Gastrocnemius medialis (tissue), 4 donors: ENCODE data around the gene SKI. TPM values are rescaled to one million over a fixed set of nuclear protein-coding genes. Genes with fewer than 3 reads are reported as not detected.
A peak's percentile ranks its signal among the peaks of the same experiment; 100 is the strongest.

ENCODE experiments used
- ATAC-seq, 2 donors: fragments of 150-250 bp; one replicate each; pipeline ENCODE4 v1.9.1; 2016
- DNase-seq, 2 donors: peaks; one replicate each; pipeline ENCODE4 v3.0.0-alpha.2; 2019
- H3K27ac ChIP-seq, 4 donors: fragments of 200-600 bp; sonication (generic); 1 replicate in 1 of 4; 2 replicates in 3 of 4; pipeline ENCODE4 v1.5.1; 2016 to 2018; ENCODE audit warnings: mild to moderate bottlenecking in 2 of 4, moderate library complexity in 1 of 4
- H3K27me3 ChIP-seq, 3 donors: fragments of 200-600 bp; sonication (generic) in 2 of 3; 1 replicate in 1 of 3; 2 replicates in 2 of 3; pipeline versions ENCODE4 v1.5.1 to v1.6.0; 2016 to 2019; ENCODE audit warnings: mild to moderate bottlenecking in 1 of 3, moderate library complexity in 1 of 3
- H3K36me3 ChIP-seq, 2 donors: fragments of 200-600 bp; sonication (generic) in 1 of 2; one replicate each; pipeline ENCODE4 v1.5.1; 2017 to 2018
- H3K4me1 ChIP-seq, 2 donors: fragments of 200-600 bp; sonication (generic) in 1 of 2; one replicate each; pipeline ENCODE4 v1.5.1; 2016 to 2017; ENCODE audit warnings: mild to moderate bottlenecking in 2 of 2
- H3K4me3 ChIP-seq, 4 donors: fragments of 200-600 bp; sonication (generic) in 3 of 4; 1 replicate in 1 of 4; 2 replicates in 3 of 4; pipeline ENCODE4 v1.5.1; 2016 to 2019; ENCODE audit warnings: mild to moderate bottlenecking in 2 of 4
- H3K9me3 ChIP-seq, 3 donors: fragments of 200-600 bp; sonication (generic) in 2 of 3; 1 replicate in 1 of 3; 2 replicates in 2 of 3; pipeline ENCODE4 v1.5.1; 2016 to 2019
- POLR2A ChIP-seq, 2 donors: fragments of 450-650 bp; IDR thresholded peaks; one replicate each; pipeline ENCODE4 v1.6.1; 2017; ENCODE audit warnings: antibody characterized with exemption in 2 of 2, mild to moderate bottlenecking in 2 of 2, moderate library complexity in 2 of 2
- in situ Hi-C, 4 donors: fragments of 200-750 bp; cut with MboI; loops; one replicate each; pipeline versions ENCODE4 v1.15.0 to v1.8.0; 2017; ENCODE audit warnings: low sequenced_read_pairs in 4 of 4
- intact Hi-C: fragments of 100-400 bp; cut with DNase I; formaldehyde crosslinking; loops from one replicate; pipeline ENCODE4 v1.15.1; 2023; ENCODE audit warnings: low total_unique reads
- total RNA-seq, 4 donors: library from RNA; depleted of rRNA; stranded (reverse); fragments of >200 nt; gene quantifications; one replicate each; pipeline versions ENCODE4 v1.1.0 to v1.2.3, GENCODE V29; 2016
- TF ChIP-seq, protein P1 (sequence below), 5 experiments: fragments of 450-650 bp in 3 of 5; fragments of 200-600 bp in 2 of 5; sonication (generic) in 2 of 5; IDR thresholded peaks in 4 of 5; conservative IDR thresholded peaks in 1 of 5; 1 replicate in 4 of 5; 2 replicates in 1 of 5; pipeline ENCODE4 v1.5.1; 2016 to 2019; ENCODE audit warnings: antibody characterized with exemption in 5 of 5, mild to moderate bottlenecking in 3 of 5, moderate library complexity in 3 of 5

The SKI gene
- total RNA-seq, 4 donors from 2014 or later: 7.8 to 32.2 (median 22.4) TPM

DNA sequence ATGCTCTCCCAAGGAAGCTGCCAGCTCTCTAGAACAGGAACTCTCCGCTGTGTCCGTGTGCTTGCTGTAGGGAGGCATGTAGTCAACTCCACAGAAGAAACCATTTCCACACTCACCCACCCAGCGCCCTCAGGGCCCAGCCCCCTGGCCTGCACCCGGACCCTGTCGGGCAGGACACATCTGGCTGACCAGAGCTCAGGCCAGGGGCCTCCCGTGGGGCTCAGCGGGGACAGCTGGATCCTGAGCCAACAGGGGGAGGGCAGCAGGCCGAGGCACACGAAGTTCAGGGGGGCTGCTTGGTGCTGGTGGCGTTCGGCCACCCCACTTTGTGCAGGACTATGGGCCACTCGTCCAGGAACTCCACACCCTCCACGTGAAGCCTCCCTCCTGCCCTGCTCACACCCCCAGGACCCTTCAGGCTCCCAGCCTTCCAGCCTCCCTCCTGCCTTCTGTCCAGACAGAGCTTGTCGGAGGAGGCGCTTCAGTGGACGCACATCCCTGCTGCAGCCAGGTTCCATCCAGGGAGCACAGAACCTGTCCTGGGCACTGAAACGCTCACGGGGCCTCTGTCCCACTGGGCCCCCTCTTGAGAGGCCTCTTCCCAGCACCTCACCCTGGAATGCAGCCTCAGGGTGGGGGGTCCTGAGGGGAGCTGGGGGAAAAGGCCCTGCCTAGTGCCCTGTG lies 18.6 kb upstream of the SKI start:
- Histone ChIP-seq H3K27ac (peak overlapping the region; percentile 16 to 73 (median 36)), H3K4me3 (no peak overlapping the region), H3K27me3 (no peaks in the 10 kb centered on the region), H3K4me1 (peaks cover 22 to 50% of the 10 kb centered on the region in 2 donors), H3K36me3 (no peaks in the 10 kb centered on the region), H3K9me3 (no peaks in the 10 kb centered on the region)
- no peak for DNase-seq
- in situ Hi-C loops (loop anchor here in 2 of 4 donors (25.0 kb wide), 2 partner anchors 103 to 328 kb away; partner anchors contain the start of genes HES5 (in 1 of the 2) and PANK4 (in 1 of the 2)), intact Hi-C loops (loop anchor here (5.0 kb wide), 1 partner anchor 103 kb away; no protein-coding TSS in a partner anchor)
- ATAC-seq: no peak
- TF ChIP-seq, protein P1, sequence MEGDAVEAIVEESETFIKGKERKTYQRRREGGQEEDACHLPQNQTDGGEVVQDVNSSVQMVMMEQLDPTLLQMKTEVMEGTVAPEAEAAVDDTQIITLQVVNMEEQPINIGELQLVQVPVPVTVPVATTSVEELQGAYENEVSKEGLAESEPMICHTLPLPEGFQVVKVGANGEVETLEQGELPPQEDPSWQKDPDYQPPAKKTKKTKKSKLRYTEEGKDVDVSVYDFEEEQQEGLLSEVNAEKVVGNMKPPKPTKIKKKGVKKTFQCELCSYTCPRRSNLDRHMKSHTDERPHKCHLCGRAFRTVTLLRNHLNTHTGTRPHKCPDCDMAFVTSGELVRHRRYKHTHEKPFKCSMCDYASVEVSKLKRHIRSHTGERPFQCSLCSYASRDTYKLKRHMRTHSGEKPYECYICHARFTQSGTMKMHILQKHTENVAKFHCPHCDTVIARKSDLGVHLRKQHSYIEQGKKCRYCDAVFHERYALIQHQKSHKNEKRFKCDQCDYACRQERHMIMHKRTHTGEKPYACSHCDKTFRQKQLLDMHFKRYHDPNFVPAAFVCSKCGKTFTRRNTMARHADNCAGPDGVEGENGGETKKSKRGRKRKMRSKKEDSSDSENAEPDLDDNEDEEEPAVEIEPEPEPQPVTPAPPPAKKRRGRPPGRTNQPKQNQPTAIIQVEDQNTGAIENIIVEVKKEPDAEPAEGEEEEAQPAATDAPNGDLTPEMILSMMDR (IDR thresholded peaks at IDR 0.05 in 4 of 5, conservative IDR thresholded peaks at IDR 0.05 in 1 of 5): no peak
- no peak for TF ChIP-seq POLR2A (IDR thresholded peaks at IDR 0.05)

DNA sequence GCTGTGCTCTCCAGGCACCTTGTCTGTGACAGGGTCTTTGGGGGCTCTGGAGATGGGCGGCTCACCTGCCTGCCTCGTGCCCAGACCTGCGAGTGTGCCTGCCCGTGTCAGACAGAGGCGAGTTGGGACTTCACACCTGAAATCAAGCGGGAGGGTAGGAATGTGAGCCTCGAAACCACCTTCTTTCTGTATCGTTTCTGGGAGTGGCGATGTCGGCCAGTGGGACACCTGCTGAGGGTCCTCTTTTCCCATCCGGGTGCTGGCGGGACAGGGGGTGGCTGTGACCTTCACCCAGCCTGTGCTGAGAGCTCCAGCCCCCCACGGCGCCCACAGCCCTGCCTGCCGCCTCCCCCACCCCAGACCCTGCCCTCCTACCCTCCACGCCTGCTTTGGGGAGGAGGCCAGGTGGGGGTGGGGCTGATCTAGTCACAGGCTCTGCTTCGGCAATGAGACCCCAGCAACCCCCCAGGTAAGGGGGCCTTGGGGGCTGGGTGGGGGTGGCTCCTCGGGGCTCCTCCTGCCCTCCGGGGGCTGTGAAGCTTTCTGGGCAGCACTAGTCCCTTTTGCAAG lies 17.9 kb upstream of the SKI start:
- Histone ChIP-seq H3K4me1 (peaks cover 26 to 56% of the 10 kb centered on the region in 2 donors), H3K36me3 (no peaks in the 10 kb centered on the region), H3K9me3 (no peaks in the 10 kb centered on the region), H3K27me3 (no peaks in the 10 kb centered on the region), H3K4me3 (no peak overlapping the region), H3K27ac (peak overlapping the region in 2 of 4 donors; percentile 16 to 39)
- intact Hi-C loops (loop anchor here (5.0 kb wide), 1 partner anchor 102 kb away; no protein-coding TSS in a partner anchor), in situ Hi-C loops (loop anchor here in 2 of 4 donors (25.0 kb wide), 2 partner anchors 102 to 327 kb away; partner anchors contain the start of genes HES5 (in 1 of the 2) and PANK4 (in 1 of the 2))
- TF ChIP-seq, protein P1 (IDR thresholded peaks at IDR 0.05 in 4 of 5, conservative IDR thresholded peaks at IDR 0.05 in 1 of 5): no peak
- no peak for TF ChIP-seq POLR2A (IDR thresholded peaks at IDR 0.05)
- no peak for DNase-seq
- ATAC-seq: no peak

DNA sequence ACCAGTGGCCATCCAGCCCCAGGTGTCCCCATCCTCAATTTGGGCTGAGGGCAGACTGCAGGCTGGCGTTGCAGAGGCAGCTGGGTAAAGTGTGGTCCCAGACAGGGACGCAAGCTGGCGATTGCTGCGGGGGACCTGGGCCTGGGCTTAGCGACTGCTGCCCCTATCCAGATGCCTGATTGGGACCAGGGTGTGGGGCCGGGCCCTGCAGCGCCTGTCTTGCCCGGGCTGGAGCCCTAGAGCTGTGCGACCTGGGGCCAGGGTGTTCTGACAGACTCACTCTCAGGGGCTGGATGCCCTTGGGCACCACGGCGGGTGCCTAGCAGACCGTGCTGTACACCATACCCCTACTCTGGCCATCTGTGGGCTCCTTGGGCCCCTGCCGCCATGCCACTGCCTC lies 17.3 kb upstream of the SKI start:
- Histone ChIP-seq H3K4me1 (peaks cover 21 to 51% of the 10 kb centered on the region in 2 donors), H3K27ac (no peak overlapping the region), H3K9me3 (no peaks in the 10 kb centered on the region), H3K36me3 (no peaks in the 10 kb centered on the region), H3K4me3 (no peak overlapping the region), H3K27me3 (no peaks in the 10 kb centered on the region)
- no peak for ATAC-seq
- in situ Hi-C loops: loop anchor here in 2 of 4 donors (25.0 kb wide), 2 partner anchors 102 to 327 kb away; partner anchors contain the start of genes HES5 (in 1 of the 2) and PANK4 (in 1 of the 2)
- intact Hi-C loops: loop anchor here (5.0 kb wide), 1 partner anchor 102 kb away; no protein-coding TSS in a partner anchor
- TF ChIP-seq POLR2A (IDR thresholded peaks at IDR 0.05): no peak
- TF ChIP-seq, protein P1 (IDR thresholded peaks at IDR 0.05 in 4 of 5, conservative IDR thresholded peaks at IDR 0.05 in 1 of 5): no peak
- no peak for DNase-seq

DNA sequence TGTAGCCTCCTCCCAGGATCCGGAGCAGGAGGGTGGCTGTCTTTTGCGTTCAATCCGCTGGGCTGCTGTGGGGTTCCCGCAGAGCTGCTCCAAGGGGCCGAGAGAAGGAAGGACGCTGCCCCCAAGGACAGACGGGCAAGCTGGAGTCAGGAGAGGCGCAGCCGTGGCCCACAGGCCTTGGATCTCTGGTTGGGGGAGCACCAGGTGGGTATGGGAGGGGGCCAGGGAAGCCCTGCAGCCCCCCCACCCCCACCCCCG lies 15.9 kb upstream of the SKI start:
- TF ChIP-seq POLR2A (IDR thresholded peaks at IDR 0.05): no peak
- TF ChIP-seq, protein P1 (IDR thresholded peaks at IDR 0.05 in 4 of 5, conservative IDR thresholded peaks at IDR 0.05 in 1 of 5): no peak
- DNase-seq (no peak), ATAC-seq (peak in 1 of 2 donors; percentile 1)
- intact Hi-C loops: loop anchor here (5.0 kb wide), 1 partner anchor 100 kb away; no protein-coding TSS in a partner anchor
- peaks cover 19 to 46% of the 10 kb centered on the region in 2 donors for H3K4me1 ChIP-seq
- no peaks in the 10 kb centered on the region for H3K27me3 ChIP-seq
- peak overlapping the region; percentile 67 to 91 (median 86) for H3K27ac ChIP-seq
- no peaks in the 10 kb centered on the region for H3K9me3 ChIP-seq
- peak overlapping the region; percentile 16 to 45 (median 36) for H3K4me3 ChIP-seq
- in situ Hi-C loops: loop anchor here in 2 of 4 donors (25.0 kb wide), 2 partner anchors 100 to 325 kb away; partner anchors contain the start of genes HES5 (in 1 of the 2) and PANK4 (in 1 of the 2)
- H3K36me3 ChIP-seq: no peaks in the 10 kb centered on the region
